GM15510 (cell line): ENCODE results near the gene DUSP3.

ENCODE experiments used
- POLR2A ChIP-seq: IDR thresholded peaks from 3 replicates; pipeline ENCODE4 v1.6.1; 2011; ENCODE audit warnings: borderline replicate concordance; ENCODE audit not compliant: insufficient read length; ENCODE audit errors: extremely low read depth

DUSP3 gene

GRCh38 chr17:43722870-43723665 is 55.7 kb downstream of the DUSP3 start:
- no peak for TF ChIP-seq POLR2A

DNA sequence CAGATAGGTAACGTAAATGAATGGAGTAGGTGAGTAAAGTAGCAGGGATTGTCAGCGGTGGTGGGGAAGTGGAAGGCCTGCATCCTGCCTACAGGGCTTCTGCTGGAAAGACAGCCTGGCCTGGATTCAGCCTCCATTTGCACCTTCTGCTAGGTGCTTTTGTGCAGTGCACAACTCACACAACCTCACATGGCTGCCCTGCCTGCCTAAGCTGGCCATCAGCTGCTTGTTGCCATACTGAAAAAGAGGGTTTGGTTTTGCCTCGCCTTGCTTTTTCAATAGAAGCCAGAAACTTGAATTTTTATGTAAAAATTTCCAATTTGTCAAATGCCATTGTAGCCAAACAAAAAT is 56.5 kb downstream of the DUSP3 start:
- no peak for TF ChIP-seq POLR2A

DNA sequence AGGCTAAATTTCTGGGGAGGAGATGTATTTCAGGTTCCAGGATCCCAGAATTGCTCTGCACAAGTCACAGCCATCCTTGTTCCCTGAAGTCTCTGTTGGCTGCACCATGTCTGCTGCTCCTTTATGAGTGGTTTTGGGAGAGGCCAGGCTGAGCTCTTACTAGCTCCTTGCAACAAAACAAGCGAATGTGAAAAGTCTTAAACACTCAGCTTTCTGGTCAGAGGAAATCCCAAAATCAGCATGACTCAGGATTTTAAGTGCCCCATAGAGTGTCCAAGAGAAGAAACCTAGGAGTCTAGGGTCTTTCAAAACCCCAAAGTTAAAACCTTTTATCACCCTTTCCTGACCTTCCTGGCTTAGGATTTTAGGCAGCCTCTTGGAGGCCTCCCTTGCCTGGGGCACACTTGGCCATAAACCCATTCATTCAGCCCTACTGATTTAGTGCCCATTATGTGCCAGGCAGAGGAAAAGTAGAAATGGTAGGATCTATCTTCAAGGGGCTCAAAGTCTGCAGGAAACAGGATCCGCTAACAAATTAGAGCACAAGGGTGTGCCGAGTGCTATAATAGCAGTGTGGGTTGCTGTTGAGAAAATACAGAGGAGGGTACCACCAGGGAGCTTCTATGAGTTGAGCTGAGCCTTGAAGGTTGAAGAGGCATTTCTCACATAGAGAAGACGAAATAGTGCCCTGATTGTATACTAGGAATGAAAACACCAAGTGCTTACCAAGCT is 57.1 kb downstream of the DUSP3 start:
- TF ChIP-seq POLR2A = no peak

DNA sequence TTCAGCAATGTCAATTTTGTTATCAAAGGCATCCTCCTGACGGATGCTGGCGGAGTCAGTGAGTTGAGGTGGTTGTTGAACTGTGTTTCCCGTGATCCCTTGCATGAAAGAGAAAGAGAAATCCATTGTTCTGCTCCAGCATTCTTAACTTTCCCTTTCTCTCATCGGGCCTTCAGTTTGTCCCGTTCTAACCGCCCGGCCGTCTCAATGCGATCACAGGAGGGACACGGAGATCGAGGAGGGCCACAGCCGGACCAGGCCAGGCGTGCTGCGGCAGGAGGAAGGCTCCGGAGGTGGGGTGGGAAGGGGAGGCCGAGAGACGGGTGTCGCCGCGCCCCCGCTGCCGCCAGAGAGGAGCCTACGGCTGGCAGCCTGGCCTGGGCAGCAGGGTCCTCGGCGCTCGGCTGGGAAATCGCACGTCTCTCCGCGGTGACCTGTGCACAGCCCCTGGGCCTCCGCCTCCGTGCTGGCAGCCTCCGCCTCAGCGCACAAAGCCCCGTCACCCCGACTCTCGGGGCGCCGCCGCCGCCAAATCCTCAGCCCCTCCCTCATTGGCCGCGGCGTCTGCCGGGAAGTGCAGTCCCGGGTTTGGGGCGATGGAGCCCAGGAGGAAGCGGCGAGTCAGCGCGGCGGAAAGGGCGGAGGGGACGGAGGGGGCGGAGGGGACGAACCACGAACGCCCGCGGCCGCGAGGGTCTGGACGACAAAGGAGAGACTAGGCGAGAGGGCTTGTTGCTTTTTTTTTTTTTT is 58.3 kb downstream of the DUSP3 start:
- peak; percentile 74 for TF ChIP-seq POLR2A

GRCh38 chr17:43719578-43719977 is 59.2 kb downstream of the DUSP3 start:
- no peak for TF ChIP-seq POLR2A

- TF ChIP-seq POLR2A = no peak
Observed at GRCh38 chr17:43718544-43718943, 60.2 kb downstream of the DUSP3 start.

- no peak for TF ChIP-seq POLR2A
Observed at GRCh38 chr17:43717913-43718312, 60.9 kb downstream of the DUSP3 start.
